ENCODE measurements around the gene GPM6B. TPM values are rescaled to one million over a fixed set of nuclear protein-coding genes. Genes with fewer than 3 reads are reported as not detected.
A peak's percentile ranks its signal among the peaks of the same experiment; 100 is the strongest.

GPM6B gene
- total and polyA plus RNA-seq, 2 experiments from 2014 or later = 82.6 to 95.4 TPM

DNA sequence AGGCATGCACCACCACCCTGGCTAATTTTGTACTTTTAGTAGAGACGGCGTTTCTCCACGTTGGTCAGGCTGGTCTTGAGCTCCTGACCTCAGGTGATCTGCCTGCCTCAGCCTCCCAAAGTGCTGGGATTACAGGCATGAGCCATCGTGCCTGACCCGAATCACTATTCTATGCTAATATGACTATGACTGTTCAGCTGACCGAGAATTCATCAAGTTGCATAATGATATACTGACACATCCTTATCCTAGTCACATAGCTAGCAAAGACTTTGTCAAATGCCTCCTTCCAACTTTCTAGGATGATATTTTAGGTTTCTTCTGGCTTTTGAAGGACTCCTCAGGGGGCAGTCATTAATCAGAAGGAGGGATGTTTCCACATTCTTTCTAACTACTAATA, 4.8 kb upstream of the GPM6B start:
- Histone ChIP-seq H3F3A (replicated peaks; ENCODE audit: low read depth) (no peaks in the 10 kb centered on the region), H3K4me3 (no peak overlapping the region), H3K4me1 (ENCODE audit: insufficient read depth) (peaks cover 21% of the 10 kb centered on the region), H3K27me3 (ENCODE audit: insufficient read depth) (no peaks in the 10 kb centered on the region), H2AFZ (no peak overlapping the region), H4K20me1 (replicated peaks; ENCODE audit: insufficient read depth) (no peaks in the 10 kb centered on the region), H3K36me3 (ENCODE audit: insufficient read depth) (no peaks in the 10 kb centered on the region), H3K27ac (ENCODE audit: low read depth) (no peak overlapping the region), H3K79me2 (replicated peaks; ENCODE audit: insufficient read depth) (peaks cover 5% of the 10 kb centered on the region), H3K9me2 (ENCODE audit: insufficient read depth) (no peaks in the 10 kb centered on the region), H3K4me2 (no peak overlapping the region)
- peaks cover 26% of the 10 kb centered on the region for H3K4me1 Mint-ChIP-seq
- H3K9me3 Mint-ChIP-seq = no peaks in the 10 kb centered on the region; the same call in 2 of the 3 replicates
- peaks cover 17% of the 10 kb centered on the region; the same call in 2 of the 3 replicates for H3K36me3 Mint-ChIP-seq (ENCODE audit: low read depth)
- no peak overlapping the region for H3K4me3 Mint-ChIP-seq
- ATAC-seq = no peak
- no peak for TF ChIP-seq CREB1 (CRISPR knock-in tag; IDR thresholded peaks at IDR 0.05; ENCODE audit: low read depth)
- TF ChIP-seq NANOG (IDR thresholded peaks at IDR 0.05; ENCODE audit: borderline replicate concordance) = no peak
- TF ChIP-seq, protein P1, sequence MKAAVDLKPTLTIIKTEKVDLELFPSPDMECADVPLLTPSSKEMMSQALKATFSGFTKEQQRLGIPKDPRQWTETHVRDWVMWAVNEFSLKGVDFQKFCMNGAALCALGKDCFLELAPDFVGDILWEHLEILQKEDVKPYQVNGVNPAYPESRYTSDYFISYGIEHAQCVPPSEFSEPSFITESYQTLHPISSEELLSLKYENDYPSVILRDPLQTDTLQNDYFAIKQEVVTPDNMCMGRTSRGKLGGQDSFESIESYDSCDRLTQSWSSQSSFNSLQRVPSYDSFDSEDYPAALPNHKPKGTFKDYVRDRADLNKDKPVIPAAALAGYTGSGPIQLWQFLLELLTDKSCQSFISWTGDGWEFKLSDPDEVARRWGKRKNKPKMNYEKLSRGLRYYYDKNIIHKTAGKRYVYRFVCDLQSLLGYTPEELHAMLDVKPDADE (IDR thresholded peaks at IDR 0.05) = no peak
- H3K27ac Mint-ChIP-seq = no peak overlapping the region
- DNase-seq (ENCODE audit: low spot score) = no peak
- H3K27me3 Mint-ChIP-seq (ENCODE audit: insufficient read depth, low read depth, poor library complexity) = no peaks in the 10 kb centered on the region

DNA sequence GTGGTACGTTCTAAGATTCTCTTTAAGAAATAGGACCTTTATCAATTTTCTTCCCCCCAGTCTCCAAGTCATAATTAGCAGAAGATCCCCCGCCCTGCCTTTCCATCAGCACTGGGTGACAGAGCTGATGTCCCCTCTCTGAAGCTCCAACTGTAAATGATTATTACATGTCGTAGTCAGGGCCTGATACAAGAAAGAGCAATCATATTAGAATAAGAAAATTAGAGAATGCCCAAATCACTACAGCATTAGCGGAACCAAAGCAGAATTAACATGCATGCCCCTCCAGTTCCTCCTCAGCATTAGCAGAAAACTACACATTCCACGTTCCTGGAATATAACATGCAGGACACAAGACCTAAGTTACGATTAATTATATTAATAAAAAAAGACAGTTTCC, 717 bp downstream of the GPM6B start:
- H3K9me3 Mint-ChIP-seq = no peaks in the 10 kb centered on the region
- no peaks in the 10 kb centered on the region for H3K27me3 ChIP-seq (ENCODE audit: insufficient read depth)
- H3K4me3 ChIP-seq = no peak overlapping the region
- H3K36me3 Mint-ChIP-seq (ENCODE audit: low read depth) = peaks cover 3% of the 10 kb centered on the region; the same call in 1 of the 3 replicates
- DNase-seq (ENCODE audit: low spot score) (no peak), ATAC-seq (no peak)
- peak overlapping the region; percentile 58; the same call in 1 of the 2 replicates for H3K4me2 ChIP-seq
- H3K4me1 Mint-ChIP-seq = peaks cover 43% of the 10 kb centered on the region
- no peak overlapping the region for H3K27ac Mint-ChIP-seq
- H3K4me3 Mint-ChIP-seq = no peak overlapping the region
- no peaks in the 10 kb centered on the region for H3K27me3 Mint-ChIP-seq (ENCODE audit: insufficient read depth, low read depth, poor library complexity)
- H3K9me2 ChIP-seq (ENCODE audit: insufficient read depth) = no peaks in the 10 kb centered on the region
- no peaks in the 10 kb centered on the region for H3F3A ChIP-seq (replicated peaks; ENCODE audit: low read depth)
- no peaks in the 10 kb centered on the region for H4K20me1 ChIP-seq (replicated peaks; ENCODE audit: insufficient read depth)
- no peak overlapping the region for H2AFZ ChIP-seq
- H3K27ac ChIP-seq (ENCODE audit: low read depth) = 0 out of 2 replicates have a peak overlapping the region, but pooled peaks have one; percentile 74
- H3K36me3 ChIP-seq (ENCODE audit: insufficient read depth) = no peaks in the 10 kb centered on the region
- peaks cover 38% of the 10 kb centered on the region for H3K4me1 ChIP-seq (ENCODE audit: insufficient read depth)
- H3K79me2 ChIP-seq (replicated peaks; ENCODE audit: insufficient read depth) = peaks cover 26% of the 10 kb centered on the region
- no peak for TF ChIP-seq POLR2AphosphoS5 (IDR thresholded peaks at IDR 0.05; ENCODE audit: low read depth)
- no peak for TF ChIP-seq EZH2 (IDR thresholded peaks at IDR 0.05; ENCODE audit: low read depth, unreplicated experiment)
- no peak for TF ChIP-seq STAT1 (IDR thresholded peaks at IDR 0.05; ENCODE audit: unreplicated experiment)
- TF ChIP-seq, protein P2, sequence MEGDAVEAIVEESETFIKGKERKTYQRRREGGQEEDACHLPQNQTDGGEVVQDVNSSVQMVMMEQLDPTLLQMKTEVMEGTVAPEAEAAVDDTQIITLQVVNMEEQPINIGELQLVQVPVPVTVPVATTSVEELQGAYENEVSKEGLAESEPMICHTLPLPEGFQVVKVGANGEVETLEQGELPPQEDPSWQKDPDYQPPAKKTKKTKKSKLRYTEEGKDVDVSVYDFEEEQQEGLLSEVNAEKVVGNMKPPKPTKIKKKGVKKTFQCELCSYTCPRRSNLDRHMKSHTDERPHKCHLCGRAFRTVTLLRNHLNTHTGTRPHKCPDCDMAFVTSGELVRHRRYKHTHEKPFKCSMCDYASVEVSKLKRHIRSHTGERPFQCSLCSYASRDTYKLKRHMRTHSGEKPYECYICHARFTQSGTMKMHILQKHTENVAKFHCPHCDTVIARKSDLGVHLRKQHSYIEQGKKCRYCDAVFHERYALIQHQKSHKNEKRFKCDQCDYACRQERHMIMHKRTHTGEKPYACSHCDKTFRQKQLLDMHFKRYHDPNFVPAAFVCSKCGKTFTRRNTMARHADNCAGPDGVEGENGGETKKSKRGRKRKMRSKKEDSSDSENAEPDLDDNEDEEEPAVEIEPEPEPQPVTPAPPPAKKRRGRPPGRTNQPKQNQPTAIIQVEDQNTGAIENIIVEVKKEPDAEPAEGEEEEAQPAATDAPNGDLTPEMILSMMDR (conservative IDR thresholded peaks at IDR 0.05; ENCODE audit: low read depth in 2 of 2) = no peak
- TF ChIP-seq CREB1 (CRISPR knock-in tag; IDR thresholded peaks at IDR 0.05; ENCODE audit: low read depth) = no peak
- no peak for TF ChIP-seq JUNB (IDR thresholded peaks at IDR 0.05; ENCODE audit: unreplicated experiment)
- TF ChIP-seq, protein P3, sequence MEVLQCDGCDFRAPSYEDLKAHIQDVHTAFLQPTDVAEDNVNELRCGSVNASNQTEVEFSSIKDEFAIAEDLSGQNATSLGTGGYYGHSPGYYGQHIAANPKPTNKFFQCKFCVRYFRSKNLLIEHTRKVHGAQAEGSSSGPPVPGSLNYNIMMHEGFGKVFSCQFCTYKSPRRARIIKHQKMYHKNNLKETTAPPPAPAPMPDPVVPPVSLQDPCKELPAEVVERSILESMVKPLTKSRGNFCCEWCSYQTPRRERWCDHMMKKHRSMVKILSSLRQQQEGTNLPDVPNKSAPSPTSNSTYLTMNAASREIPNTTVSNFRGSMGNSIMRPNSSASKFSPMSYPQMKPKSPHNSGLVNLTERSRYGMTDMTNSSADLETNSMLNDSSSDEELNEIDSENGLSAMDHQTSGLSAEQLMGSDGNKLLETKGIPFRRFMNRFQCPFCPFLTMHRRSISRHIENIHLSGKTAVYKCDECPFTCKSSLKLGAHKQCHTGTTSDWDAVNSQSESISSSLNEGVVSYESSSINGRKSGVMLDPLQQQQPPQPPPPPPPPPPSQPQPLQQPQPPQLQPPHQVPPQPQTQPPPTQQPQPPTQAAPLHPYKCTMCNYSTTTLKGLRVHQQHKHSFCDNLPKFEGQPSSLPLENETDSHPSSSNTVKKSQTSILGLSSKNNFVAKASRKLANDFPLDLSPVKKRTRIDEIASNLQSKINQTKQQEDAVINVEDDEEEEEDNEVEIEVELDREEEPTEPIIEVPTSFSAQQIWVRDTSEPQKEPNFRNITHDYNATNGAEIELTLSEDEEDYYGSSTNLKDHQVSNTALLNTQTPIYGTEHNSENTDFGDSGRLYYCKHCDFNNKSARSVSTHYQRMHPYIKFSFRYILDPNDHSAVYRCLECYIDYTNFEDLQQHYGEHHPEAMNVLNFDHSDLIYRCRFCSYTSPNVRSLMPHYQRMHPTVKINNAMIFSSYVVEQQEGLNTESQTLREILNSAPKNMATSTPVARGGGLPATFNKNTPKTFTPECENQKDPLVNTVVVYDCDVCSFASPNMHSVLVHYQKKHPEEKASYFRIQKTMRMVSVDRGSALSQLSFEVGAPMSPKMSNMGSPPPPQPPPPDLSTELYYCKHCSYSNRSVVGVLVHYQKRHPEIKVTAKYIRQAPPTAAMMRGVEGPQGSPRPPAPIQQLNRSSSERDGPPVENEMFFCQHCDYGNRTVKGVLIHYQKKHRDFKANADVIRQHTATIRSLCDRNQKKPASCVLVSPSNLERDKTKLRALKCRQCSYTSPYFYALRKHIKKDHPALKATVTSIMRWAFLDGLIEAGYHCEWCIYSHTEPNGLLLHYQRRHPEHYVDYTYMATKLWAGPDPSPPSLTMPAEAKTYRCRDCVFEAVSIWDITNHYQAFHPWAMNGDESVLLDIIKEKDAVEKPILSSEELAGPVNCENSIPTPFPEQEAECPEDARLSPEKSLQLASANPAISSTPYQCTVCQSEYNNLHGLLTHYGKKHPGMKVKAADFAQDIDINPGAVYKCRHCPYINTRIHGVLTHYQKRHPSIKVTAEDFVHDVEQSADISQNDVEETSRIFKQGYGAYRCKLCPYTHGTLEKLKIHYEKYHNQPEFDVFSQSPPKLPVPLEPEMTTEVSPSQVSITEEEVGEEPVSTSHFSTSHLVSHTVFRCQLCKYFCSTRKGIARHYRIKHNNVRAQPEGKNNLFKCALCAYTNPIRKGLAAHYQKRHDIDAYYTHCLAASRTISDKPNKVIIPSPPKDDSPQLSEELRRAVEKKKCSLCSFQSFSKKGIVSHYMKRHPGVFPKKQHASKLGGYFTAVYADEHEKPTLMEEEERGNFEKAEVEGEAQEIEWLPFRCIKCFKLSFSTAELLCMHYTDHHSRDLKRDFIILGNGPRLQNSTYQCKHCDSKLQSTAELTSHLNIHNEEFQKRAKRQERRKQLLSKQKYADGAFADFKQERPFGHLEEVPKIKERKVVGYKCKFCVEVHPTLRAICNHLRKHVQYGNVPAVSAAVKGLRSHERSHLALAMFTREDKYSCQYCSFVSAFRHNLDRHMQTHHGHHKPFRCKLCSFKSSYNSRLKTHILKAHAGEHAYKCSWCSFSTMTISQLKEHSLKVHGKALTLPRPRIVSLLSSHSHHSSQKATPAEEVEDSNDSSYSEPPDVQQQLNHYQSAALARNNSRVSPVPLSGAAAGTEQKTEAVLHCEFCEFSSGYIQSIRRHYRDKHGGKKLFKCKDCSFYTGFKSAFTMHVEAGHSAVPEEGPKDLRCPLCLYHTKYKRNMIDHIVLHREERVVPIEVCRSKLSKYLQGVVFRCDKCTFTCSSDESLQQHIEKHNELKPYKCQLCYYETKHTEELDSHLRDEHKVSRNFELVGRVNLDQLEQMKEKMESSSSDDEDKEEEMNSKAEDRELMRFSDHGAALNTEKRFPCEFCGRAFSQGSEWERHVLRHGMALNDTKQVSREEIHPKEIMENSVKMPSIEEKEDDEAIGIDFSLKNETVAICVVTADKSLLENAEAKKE (CRISPR knock-in tag; IDR thresholded peaks at IDR 0.05) = no peak
- TF ChIP-seq ZNF331 (CRISPR knock-in tag; IDR thresholded peaks at IDR 0.05; ENCODE audit: low read depth) = no peak
- no peak for TF ChIP-seq EZH2phosphoT487 (IDR thresholded peaks at IDR 0.05; ENCODE audit: unreplicated experiment)

Measured in GM23338 (cell line).